Measurements from ENCODE around the gene MSH3.
"Not testable (repeated sequence)": the region's sequence is repeated elsewhere in the genome, so short reads cannot be mapped to it uniquely, and the experiment has no call there.

MSH3 gene

DNA sequence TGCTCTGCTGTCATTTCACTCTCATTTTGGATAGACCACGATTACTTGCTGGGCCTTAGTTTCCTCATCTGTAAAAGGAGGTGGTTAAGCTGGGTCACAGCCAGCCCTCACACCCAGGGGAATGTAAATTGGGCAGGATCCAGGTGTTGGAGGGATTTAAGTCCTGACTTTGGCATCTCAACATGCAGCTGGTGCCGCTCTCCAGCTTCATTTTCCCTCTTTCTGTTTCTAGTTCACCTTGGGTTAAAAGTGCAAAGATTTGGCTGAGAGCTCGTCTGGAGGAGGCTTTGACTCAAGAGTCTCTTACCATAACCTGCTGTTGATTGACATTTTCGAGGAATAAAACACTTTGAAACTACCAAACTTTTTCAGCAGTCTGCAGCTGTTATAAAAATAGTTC is 144.6 kb downstream of the MSH3 start:
- no peak for DNase-seq

DNA sequence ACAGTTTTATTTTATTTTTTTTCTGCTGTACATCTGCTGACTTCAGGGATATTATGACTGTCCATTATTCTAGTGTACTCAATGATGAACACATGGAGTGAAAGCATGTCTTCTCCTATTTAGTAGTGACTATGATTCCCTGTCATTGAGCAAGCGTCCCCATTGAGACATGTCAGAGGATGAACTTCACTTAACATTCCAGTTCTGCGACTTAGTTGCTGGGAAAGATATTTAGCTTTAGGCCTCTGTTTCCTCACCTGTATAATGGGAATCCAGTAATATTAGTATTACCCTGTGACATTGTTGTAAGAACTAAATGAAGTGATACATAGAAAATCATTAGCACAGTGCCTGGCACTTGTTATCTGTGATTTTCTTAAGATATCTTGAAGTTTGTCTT is 145.1 kb downstream of the MSH3 start:
- DNase-seq, result no peak

DNA sequence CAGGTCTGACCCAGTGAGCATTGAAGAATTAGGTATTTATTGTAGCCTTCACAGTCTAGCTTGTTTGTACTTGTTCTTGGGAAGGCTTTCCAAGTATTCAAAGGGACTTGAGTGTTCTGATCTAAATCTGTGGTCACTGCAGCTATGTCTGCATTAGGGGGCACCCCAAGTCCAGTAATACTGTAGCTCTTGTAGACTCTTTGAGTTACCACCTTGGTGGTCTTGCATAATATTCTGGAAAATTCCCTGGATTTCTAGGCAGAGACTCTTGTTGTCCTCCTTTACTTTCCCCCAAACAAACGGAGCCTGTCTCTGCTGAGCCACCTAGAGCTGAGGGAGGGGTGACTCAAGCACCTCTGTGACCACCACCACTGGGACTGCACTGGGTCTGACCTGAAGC is 149.9 kb downstream of the MSH3 start:
- DNase-seq, result no peak

DNA sequence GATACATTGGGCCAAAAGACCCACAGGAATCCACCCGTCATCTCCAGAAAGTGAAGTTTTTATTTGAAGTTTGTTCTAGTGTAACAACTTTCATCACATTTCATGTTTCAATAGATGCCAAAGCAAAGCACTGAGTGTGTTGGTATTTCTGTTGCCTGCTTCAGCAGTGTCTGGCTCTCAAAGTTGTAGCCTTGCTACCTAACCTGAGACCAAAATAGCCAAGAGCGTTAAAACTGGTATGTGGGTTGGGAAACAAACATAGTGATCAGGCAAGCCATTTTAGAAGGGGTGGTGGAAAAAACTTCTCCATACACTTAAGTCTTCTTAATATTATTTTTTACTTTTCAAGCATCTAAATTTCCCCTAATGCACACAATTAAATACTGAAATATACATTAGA is 150.6 kb downstream of the MSH3 start:
- no peak for DNase-seq

DNA sequence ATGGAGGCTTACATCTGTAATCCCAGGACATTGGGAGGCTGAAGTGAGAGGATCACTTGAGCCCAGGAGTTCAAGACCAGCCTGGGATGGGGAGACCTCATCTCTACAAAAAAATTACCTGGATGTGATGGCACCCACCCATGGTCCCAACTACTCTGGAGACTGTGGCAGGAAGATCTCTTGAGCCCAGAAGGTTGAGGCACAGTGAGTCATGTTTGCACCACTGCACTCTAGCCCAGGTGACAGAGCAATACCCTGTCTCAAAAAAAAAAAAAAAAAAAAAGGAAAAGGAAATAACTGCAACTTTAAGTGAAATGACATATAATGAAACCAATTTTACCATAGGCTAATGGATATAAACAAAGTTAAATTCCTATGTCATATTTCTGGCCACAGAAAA is 152.5 kb downstream of the MSH3 start:
- no peak for DNase-seq

DNA sequence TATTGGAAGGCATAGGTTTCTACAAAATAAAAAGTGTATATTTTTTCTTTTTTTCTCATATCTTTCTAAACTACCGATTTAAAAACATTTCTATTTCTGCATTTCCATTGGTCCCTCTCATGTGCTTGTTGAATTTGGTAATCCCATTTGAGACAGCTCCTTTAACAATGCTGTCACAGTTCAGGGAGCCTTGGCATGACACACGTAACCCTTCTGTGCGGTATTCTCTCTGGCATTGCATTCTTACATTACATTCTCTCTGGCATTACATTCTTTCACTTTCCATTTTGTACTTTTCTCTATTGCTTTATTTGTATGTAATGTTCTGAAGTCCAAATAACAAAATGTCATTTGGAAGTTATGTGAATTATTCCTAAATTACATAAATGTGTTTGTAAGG is 155.0 kb downstream of the MSH3 start:
- no peak for DNase-seq

DNA sequence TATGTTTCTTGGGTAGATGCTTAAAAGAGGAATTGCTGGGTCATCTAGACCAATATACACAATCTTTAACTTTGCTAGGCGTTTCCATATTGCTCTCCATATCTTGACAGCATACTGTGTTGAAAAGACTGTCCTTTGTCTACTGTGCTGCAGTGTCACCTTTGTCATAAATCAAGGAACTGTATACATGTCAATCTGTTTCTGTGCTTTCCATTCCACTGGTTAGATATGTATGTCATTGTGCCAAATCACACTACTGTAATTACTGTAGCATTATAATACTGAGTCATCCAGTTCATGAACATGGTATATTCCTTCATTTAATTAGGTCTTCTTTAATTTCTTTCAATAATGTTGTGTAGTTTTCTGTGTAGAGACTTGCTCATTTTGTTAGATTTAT is 156.0 kb downstream of the MSH3 start:
- DNase-seq, result no peak

DNA sequence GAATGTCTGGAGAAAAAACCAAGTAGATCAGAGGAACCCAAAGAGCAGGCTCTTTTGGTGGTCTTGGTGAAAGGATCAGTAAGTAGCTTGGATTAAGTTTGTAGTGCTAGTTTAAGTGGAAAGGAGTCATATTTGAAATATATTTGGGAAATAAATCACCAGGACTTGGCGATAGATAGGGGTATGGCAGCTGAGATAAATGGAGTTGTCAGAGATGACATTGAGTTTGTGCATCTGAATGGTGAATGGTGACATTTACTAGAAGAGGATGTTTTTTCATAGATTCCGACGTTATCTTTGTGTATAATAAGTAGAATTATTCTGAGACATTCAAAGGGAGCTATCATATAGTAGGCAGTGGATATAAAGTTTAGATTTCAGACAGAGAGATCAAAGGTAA is 162.1 kb downstream of the MSH3 start:
- no peak for DNase-seq

DNA sequence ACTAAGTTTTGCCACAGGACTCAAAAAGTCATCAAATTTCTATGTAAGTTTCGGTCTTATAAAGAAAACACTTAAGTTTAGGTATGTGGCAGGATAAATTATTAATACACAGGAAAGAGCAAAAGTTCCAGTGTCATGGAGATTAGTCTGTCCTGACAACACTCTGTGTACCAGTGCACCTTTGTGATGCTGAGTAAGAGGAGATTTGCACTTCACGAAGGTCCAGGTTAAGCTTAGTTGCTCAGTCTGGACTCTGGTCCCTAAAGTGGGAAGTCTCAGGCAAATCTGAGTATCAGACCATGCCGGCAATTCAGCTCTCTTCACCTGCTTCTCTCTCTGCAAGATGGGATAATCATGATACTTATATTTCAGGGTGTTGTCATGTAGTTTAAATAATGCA is 166.2 kb downstream of the MSH3 start:
- no peak for DNase-seq

DNA sequence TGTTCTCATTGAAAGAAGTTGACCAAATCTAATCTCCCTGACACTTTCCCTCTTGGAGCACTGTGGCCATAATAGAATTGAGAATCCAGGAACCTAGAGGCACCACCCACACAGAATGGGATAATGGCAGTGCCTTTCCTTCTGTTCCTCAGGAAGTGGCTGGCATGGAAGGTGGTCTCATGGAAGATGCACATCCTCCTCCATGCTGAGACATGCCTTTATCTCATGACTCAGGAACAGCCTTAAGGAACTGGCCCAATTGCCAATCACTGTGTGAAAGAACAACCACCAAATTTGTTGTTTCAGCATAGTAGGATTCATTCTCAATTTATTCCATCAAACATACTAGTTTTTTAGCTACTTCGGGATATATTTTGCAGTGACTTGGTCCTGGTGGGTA is 168.2 kb downstream of the MSH3 start:
- DNase-seq, result no peak

DNA sequence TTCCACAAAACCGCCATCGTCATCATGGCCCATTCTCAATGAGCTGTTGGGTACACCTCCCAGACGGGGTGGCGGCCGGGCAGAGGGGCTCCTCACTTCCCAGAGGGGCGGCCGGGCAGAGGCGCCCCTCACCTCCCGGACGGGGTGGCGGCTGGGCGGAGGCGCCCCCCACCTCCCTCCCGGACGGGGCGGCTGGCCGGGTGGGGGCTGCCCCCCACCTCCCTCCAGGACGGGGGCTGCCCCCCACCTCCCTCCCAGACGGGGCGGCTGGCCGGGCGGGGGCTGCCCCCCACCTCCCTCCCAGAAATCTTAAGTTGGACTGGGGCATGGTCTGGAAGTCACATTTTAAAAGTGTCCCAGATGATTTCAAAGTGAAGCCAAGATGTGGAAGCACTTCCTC is 169.7 kb downstream of the MSH3 start:
- not testable (repeated sequence) for DNase-seq

DNA sequence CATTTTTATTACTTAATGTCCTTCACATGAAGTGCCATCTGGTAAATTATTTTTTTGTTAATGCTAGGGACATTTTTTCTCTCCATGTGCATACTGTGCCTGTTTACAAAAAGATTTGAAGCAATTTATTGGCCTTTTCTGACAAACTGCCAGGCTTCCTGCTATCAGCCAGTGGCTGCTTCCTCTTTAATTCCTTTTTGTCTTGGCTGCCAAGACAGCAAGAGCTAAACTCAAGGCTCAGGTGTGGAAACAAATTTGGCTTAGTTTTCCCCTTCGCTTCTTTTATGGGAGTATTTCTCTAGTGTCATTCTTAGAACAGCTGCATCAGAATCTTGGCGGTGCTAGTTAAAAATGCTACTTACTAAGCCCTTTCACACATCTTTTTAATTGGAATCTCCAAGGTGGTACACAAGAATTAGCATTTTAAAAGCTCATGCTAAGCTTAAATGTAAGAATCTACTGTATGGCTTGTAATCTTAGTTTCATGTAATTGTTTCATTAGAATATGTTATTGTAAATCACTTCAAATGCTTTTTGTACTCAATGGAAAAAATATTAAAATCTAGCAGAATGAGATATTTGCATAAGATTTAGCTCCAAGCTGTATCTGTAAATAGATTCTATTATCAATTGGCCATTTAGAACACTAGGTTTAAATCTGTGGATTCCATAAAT is 171.5 kb downstream of the MSH3 start:
- no peak for DNase-seq

DNA sequence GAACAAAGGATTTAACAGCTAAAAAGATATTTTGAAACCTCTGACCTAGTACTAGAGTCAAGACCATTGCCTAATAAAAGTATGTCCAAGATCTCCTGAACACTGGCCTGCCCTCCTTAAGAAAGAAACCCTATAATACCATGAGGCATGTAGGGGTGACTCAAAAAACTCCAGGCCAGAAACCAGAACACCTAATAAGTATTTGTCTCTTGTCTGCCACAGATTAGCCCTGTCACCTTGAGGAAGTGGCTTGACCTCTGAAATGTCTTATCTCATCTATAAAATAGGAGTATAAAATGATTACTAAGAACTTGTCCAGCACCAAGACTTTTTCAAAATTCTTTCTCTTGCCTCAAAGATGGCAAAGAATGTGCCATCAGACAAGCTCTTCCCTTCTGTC is 180.3 kb downstream of the MSH3 start:
- DNase-seq, result no peak

DNA sequence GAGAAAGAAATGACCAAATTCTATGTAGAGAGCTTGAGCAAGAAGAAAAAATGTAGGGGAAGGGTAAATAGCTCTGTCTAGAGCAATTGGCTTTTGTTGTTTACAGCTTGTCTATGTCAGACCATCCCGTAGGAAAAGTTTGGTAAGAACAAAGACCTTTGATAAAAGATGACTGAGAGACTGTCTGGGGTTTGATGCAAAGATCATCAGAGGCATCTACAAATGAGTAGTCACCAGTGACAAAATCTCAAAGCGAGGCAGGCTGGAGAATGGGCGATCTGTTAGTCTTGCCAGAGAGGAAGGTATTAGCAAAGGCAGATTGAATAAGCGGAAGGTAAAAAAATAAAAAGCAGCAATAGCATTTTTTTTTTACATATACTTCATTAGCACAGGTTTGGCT is 180.7 kb downstream of the MSH3 start:
- no peak for DNase-seq

DNA sequence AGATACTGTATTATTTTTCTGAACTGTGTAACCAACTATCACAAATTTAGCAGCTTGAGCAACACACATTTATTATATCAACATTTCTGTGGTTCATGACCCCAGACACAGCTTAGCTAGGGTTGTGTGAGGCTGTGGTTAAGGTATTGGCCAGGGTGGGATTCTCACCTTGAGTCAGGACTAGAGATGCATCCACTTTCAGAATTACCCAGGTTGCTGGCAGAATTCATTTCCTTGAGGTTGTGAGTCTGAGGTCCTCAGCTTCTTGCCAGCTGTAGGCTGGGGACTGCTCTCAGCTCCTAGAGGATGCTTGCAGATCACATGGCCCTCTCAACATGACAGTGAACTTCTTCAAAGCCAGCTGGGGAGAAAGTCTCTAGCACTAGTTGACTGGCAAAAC is 183.2 kb downstream of the MSH3 start:
- no peak for DNase-seq

DNA sequence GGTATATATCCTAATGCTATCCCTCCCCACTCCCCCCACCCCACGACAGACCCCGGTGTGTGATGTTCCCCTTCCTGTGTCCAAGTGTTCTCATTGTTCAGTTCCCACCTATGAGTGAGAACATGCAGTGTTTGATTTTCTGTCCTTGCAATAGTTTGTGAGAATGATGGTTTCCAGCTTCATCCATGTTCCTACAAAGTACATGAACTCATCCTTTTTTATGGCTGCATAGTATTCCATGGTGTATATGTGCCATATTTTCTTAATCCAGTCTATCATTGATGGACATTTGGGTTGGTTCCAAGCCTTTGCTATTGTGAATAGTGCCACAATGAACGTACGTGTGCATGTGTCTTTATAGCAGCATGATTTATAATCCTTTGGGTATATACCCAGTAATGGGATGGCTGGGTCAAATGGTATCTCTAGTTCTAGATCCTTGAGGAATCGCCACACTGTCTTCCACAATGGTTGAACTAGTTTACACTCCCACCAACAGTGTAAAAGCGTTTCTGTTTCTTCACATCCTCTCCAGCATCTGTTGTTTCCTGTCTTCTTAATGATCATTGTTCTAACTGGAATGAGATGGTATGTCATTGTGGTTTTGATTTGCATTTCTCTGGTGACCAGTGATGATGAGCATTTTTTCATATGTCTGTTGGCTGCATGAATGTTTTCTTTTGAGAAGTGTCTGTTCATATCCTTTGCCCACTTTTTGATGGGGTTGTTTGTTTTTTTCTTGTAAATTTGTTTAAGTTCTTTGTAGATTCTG is 186.8 kb downstream of the MSH3 start:
- not testable (repeated sequence) for DNase-seq

DNA sequence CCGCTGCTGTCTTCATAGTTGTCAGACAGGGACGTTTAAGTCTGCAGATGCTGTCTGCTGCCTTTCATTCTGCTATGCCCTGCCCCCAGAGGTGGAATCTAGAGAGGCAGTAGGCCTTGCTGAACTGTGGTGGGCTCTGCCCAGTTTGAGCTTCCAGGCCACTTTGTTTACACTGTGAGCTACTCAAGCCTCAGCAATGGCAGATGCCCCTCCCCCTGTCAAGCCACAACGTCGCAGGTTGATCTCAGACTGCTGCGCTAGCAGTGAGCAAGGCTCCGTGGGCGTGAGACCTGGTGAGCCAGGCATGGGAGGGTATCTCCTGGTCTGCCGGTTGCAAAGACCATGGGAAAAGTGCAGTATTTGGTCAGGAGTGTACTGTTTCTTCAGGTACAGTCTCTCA is 192.0 kb downstream of the MSH3 start:
- DNase-seq, result not testable (repeated sequence)

DNA sequence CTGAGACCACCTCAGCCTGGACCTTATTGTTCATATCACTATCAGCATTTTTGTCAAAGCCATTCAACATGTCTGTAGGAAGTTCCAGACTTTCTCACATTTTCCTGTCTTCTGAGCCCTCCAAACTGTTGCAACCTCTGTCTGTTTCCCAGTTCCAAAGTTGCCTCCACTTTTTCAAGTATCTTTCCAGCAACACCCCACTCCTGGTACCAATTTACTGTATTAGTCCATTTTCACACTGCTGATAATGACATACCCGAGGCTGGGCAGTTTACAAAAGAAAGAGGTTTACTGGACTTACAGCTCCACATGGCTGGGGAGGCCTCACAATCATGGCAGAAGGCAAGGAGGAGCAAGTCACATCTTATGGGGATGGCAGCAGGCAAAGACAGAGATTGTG is 195.7 kb downstream of the MSH3 start:
- not testable (repeated sequence) for DNase-seq

DNA sequence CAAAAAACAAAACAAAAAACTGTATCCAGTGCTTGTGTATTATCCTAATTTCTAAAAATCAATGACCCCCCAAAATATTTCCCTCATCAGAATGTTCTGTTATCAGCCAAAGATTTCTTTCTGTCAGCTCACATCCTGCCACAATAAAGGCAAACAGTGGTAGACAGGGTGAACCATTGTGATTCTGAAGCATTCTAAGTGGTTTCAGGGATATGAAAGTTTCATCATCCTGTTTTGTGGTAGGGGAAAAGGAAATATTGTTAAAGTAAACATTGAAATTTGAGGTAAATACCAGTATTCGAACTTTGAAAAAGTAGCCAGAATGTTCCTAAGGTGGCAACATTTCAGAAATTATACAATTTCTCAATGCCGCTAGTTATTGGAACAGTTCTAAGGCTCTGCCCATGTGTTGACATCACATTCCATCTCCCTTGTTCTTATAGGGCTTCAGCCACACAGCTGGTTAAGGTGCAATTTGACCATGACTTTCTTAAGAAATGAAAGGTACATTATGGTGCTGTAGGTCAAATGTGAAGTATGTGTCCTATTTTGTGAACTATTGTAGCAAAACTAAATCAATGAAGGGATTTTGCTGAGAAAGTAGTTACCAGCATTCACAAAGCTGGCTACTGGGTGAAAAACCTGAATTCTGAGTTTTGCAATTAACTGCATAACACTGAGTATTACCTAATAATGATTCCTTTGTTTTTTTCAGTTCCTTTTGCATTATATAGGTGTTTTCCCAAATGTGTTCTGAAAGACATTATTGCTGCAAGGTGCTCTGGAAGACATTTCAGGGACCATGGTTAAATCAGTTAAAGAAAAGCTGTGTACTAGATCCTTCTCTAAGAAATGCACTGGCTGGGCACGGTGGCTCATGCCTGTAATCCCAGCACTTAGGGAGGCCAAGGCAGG is 198.1 kb downstream of the MSH3 start:
- DNase-seq, result no peak

DNA sequence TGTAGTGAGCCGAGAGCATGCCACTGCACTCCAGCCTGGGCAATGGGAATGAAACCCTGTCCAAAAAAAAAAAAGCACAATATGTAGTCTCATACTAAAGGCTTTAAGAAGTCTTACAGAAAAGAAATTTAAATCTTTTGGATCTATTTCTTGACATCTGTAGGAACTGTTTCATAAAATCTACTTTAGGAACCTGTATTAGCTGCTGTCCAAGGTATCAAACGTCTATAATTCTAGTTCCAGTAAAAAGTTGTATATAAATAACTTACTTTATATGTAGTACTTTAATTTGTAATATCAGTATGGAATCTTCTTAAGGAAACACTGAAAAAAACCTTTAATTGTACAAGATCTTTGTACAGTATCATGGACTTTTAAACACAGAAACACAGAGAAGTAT is 199.0 kb downstream of the MSH3 start:
- no peak for DNase-seq

DNA sequence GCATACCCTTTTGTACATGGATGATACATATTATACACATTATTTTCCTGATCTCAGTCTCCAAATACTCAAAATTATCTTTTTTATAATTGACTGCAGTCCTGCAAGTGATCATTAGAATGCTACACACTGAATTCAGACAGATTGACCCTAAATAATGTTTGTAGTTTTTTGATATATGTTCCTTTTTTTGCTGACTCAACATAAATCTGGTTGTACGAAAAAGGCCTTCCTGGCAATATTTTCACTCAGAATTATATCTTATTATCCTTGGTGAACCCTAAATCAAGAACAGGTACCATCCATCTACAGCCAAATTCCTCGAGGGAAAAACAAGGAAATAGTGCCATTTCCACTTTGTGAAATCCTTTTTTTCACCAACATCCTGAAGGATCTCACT is 200.1 kb downstream of the MSH3 start:
- DNase-seq, result no peak

DNA sequence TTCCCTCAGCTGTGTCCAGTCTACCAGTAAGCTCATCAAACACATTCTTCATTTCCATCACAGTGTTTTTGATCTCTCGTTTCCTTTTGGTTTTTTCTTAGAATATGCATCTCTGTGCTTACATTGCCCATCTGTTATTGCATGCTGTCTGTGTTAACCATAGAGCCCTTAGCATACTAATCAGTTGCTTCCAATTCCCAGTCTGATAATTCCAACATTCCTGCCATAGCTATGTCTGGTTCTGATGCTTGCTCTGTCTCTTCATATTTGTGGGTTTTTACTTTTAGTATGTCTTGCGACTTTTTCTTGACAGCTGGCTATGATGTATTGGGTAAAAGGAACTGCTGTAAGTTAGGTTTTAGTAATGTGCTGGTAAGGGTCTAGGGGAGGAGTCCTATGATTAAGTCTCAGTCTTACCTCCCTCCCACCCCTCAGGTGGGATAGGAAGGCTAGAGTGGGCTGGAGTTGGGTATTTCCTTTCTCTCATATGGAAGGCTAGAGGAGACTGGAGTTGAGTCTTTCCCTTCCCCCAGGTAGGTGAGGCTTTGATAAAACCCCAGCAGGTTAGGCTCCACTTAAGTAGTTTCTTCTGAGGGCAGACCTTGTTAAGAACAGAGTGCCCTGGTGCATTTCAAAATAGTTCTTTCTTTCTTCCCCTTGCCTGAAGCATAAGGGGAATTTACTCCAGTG is 206.6 kb downstream of the MSH3 start:
- DNase-seq, result no peak

DNA sequence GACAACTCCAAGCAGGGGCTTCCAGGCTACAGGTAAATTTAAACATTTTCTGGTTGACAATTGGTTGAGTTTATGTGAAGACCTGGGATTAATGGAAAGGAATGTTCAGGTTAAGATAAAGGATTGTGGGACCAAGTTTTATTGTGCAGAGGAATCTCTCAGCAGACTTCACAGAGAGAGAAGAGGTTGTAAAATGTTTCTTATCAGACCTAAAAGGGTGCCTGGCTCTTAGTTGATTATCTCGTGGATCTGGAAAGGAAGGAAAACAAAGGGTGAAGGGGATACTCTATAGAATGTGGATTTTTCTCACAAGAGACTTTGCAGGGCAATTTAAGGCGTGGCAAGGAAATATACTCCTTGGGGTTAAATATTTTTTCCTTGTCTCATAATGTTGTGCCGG is 209.3 kb downstream of the MSH3 start:
- DNase-seq, result no peak
